Measurements from ENCODE around the gene ZNF622. TPM values are rescaled to one million over a fixed set of nuclear protein-coding genes. Genes with fewer than 3 reads are reported as not detected.

The ZNF622 gene
- polyA plus RNA-seq, 1 donor (not counting 4 experiments of a cell fraction or from before 2014, with no cell fraction given), result 23.1 TPM

GRCh38 chr5:16500024-16500423 is 34.4 kb upstream of the ZNF622 start:
- FAIRE-seq (no peak), DNase-seq (ENCODE audit: low read depth, low spot score) (no peak)
- H3K4me1 ChIP-seq (ENCODE audit: control insufficient read depth, extremely low read depth, insufficient read depth, low read length), result no peaks in the 10 kb centered on the region
- dilution Hi-C loops (cut with MboI; ENCODE audit: extremely low pct_ligation_motif_present, low sequenced_read_pairs), result no loop called here
- no peak overlapping the region for H3K9ac ChIP-seq (ENCODE audit: control insufficient read depth, extremely low read depth, insufficient read depth, low read length)
- H3K4me2 ChIP-seq (ENCODE audit: control insufficient read depth, extremely low read depth, insufficient read depth, low read depth, low read length), result no peak overlapping the region
- no peak for TF ChIP-seq EZH2 (IDR thresholded peaks at IDR 0.05; ENCODE audit: low read length)
- TF ChIP-seq, protein P1, sequence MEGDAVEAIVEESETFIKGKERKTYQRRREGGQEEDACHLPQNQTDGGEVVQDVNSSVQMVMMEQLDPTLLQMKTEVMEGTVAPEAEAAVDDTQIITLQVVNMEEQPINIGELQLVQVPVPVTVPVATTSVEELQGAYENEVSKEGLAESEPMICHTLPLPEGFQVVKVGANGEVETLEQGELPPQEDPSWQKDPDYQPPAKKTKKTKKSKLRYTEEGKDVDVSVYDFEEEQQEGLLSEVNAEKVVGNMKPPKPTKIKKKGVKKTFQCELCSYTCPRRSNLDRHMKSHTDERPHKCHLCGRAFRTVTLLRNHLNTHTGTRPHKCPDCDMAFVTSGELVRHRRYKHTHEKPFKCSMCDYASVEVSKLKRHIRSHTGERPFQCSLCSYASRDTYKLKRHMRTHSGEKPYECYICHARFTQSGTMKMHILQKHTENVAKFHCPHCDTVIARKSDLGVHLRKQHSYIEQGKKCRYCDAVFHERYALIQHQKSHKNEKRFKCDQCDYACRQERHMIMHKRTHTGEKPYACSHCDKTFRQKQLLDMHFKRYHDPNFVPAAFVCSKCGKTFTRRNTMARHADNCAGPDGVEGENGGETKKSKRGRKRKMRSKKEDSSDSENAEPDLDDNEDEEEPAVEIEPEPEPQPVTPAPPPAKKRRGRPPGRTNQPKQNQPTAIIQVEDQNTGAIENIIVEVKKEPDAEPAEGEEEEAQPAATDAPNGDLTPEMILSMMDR (optimal IDR thresholded peaks at IDR 0.05 in 1 of 3, IDR thresholded peaks at IDR 0.05 in 1 of 3, conservative IDR thresholded peaks at IDR 0.05 in 1 of 3; ENCODE audit: extremely low read depth in 1 of 3, insufficient read depth in 2 of 3, low read length in 3 of 3), result no peak
- H3K9me3 ChIP-seq (ENCODE audit: control insufficient read depth, low read depth, low read length), result no peaks in the 10 kb centered on the region
- no peaks in the 10 kb centered on the region for H3K27me3 ChIP-seq (ENCODE audit: control insufficient read depth, extremely low read depth, insufficient read depth, low read length)
- no peaks in the 10 kb centered on the region for H3K36me3 ChIP-seq (ENCODE audit: control insufficient read depth in 2 of 2, extremely low read depth in 1 of 2, insufficient read depth in 2 of 2, low read length in 2 of 2)
- no peak overlapping the region for H3K27ac ChIP-seq (ENCODE audit: control insufficient read depth, insufficient read depth, low read length)
- no peaks in the 10 kb centered on the region for H4K20me1 ChIP-seq (ENCODE audit: control insufficient read depth, extremely low read depth, insufficient read depth, low read length)
- no peak overlapping the region for H3K4me3 ChIP-seq (ENCODE audit: control insufficient read depth in 2 of 3, extremely low read depth in 1 of 3, insufficient read depth in 2 of 3, low read depth in 1 of 3, low read length in 3 of 3)
- H3K9me1 ChIP-seq (ENCODE audit: control insufficient read depth, extremely low read depth, insufficient read depth, low read length), result no peaks in the 10 kb centered on the region
- H2AFZ ChIP-seq (ENCODE audit: control insufficient read depth, low read length), result no peak overlapping the region
- H3K79me2 ChIP-seq (ENCODE audit: control insufficient read depth, insufficient read depth, low read length), result no peaks in the 10 kb centered on the region

- H3K4me2 ChIP-seq (ENCODE audit: control insufficient read depth, extremely low read depth, insufficient read depth, low read depth, low read length), result no peak overlapping the region
- TF ChIP-seq, protein P1 (optimal IDR thresholded peaks at IDR 0.05 in 1 of 3, IDR thresholded peaks at IDR 0.05 in 1 of 3, conservative IDR thresholded peaks at IDR 0.05 in 1 of 3; ENCODE audit: extremely low read depth in 1 of 3, insufficient read depth in 2 of 3, low read length in 3 of 3), result no peak
- TF ChIP-seq EZH2 (IDR thresholded peaks at IDR 0.05; ENCODE audit: low read length), result no peak
- H3K36me3 ChIP-seq (ENCODE audit: control insufficient read depth in 2 of 2, extremely low read depth in 1 of 2, insufficient read depth in 2 of 2, low read length in 2 of 2), result no peaks in the 10 kb centered on the region
- dilution Hi-C loops (cut with MboI; ENCODE audit: extremely low pct_ligation_motif_present, low sequenced_read_pairs), result no loop called here
- H3K27ac ChIP-seq (ENCODE audit: control insufficient read depth, insufficient read depth, low read length), result no peak overlapping the region
- H3K27me3 ChIP-seq (ENCODE audit: control insufficient read depth, extremely low read depth, insufficient read depth, low read length), result no peaks in the 10 kb centered on the region
- no peaks in the 10 kb centered on the region for H3K9me3 ChIP-seq (ENCODE audit: control insufficient read depth, low read depth, low read length)
- H2AFZ ChIP-seq (ENCODE audit: control insufficient read depth, low read length), result no peak overlapping the region
- H3K4me1 ChIP-seq (ENCODE audit: control insufficient read depth, extremely low read depth, insufficient read depth, low read length), result peaks cover 13% of the 10 kb centered on the region
- H4K20me1 ChIP-seq (ENCODE audit: control insufficient read depth, extremely low read depth, insufficient read depth, low read length), result no peaks in the 10 kb centered on the region
- no peak overlapping the region for H3K4me3 ChIP-seq (ENCODE audit: control insufficient read depth in 2 of 3, extremely low read depth in 1 of 3, insufficient read depth in 2 of 3, low read depth in 1 of 3, low read length in 3 of 3)
- no peak overlapping the region for H3K9ac ChIP-seq (ENCODE audit: control insufficient read depth, extremely low read depth, insufficient read depth, low read length)
- no peaks in the 10 kb centered on the region for H3K79me2 ChIP-seq (ENCODE audit: control insufficient read depth, insufficient read depth, low read length)
- H3K9me1 ChIP-seq (ENCODE audit: control insufficient read depth, extremely low read depth, insufficient read depth, low read length), result no peaks in the 10 kb centered on the region
- DNase-seq (ENCODE audit: low read depth, low spot score) (no peak), FAIRE-seq (no peak)
These were observed 31.9 kb upstream of the ZNF622 start for GRCh38 chr5:16497546-16497945.

Measured in keratinocyte (primary cell).